SK-N-SH (cell line): ENCODE data around the gene XPA. TPM values are rescaled to one million over a fixed set of nuclear protein-coding genes. Genes with fewer than 3 reads are reported as not detected.

Experiments
- CTCF ChIA-PET: fragments of 300-600, 350-600 bp; formaldehyde crosslinking; extraction: SDS; loops from one replicate; lab custom pipeline; 2021; lab: Yijun Ruan, JAX
- POLR2A ChIA-PET: fragments of 350-600 bp; sonication (Branson Sonifier 250); formaldehyde crosslinking; extraction: SDS; loops from one replicate; lab custom pipeline; 2020; ENCODE audit warnings: antibody characterized with exemption, inconsistent platforms; lab: Yijun Ruan, JAX
- DNase-seq: peaks from one replicate; pipeline ENCODE4 v3.0.0; 2012
- H2AFZ ChIP-seq: fragments of 200-600 bp; sonication (generic); 2 replicates; pipeline ENCODE4 v1.8.1; 2016; ENCODE audit warnings: antibody characterized with exemption, mild to moderate bottlenecking, low read depth
- H3F3A ChIP-seq: fragments of 200-600 bp; sonication (generic); replicated peaks from 2 replicates; pipeline ENCODE3; 2016; ENCODE audit warnings: antibody characterized with exemption, mild to moderate bottlenecking; ENCODE audit not compliant: insufficient read depth
- H3K27ac ChIP-seq, 2 experiments: fragments of 200-500 bp in 1 of 2; fragments of 200-600 bp in 1 of 2; sonication (Bioruptor generic) in 1 of 2; sonication (generic), shearing (Covaris generic) in 1 of 2; 2 replicates each; pipeline versions ENCODE4 v1.5.1 to v1.6.1; 2014 to 2016; ENCODE audit warnings: low read depth in 2 of 2, inconsistent platforms in 1 of 2, low read length in 1 of 2, mild to moderate bottlenecking in 1 of 2, mixed read lengths in 1 of 2
- H3K27me3 ChIP-seq: fragments of 200-600 bp; sonication (generic), shearing (Covaris generic); 2 replicates; pipeline ENCODE4 v1.6.1; 2016; ENCODE audit warnings: mixed run types; ENCODE audit not compliant: insufficient read depth
- H3K36me3 ChIP-seq, 2 experiments: fragments of 200-500 bp in 1 of 2; fragments of 200-600 bp in 1 of 2; sonication (Bioruptor generic) in 1 of 2; sonication (generic) in 1 of 2; replicated peaks in 1 of 2; 2 replicates each; pipeline versions ENCODE3 to v1.5.1; 2014 to 2016; ENCODE audit warnings: low read length in 1 of 2, mild to moderate bottlenecking in 1 of 2; ENCODE audit not compliant: insufficient read depth in 2 of 2, control insufficient read depth in 1 of 2
- H3K4me1 ChIP-seq, 2 experiments: fragments of 200-500 bp in 1 of 2; fragments of 200-600 bp in 1 of 2; sonication (Bioruptor generic) in 1 of 2; sonication (generic), shearing (Covaris generic) in 1 of 2; 2 replicates each; pipeline versions ENCODE4 v1.5.1 to v1.6.1; 2014 to 2016; ENCODE audit warnings: low read depth in 1 of 2, low read length in 1 of 2, mixed run types in 1 of 2; ENCODE audit not compliant: insufficient read depth in 2 of 2, control insufficient read depth in 1 of 2
- H3K4me2 ChIP-seq: fragments of 200-600 bp; sonication (generic), shearing (Covaris generic); 2 replicates; pipeline ENCODE4 v1.6.1; 2017; ENCODE audit warnings: mixed run types
- H3K4me3 ChIP-seq, 2 experiments: fragments of 200-500 bp in 1 of 2; fragments of 200-600 bp in 1 of 2; sonication (Bioruptor generic) in 1 of 2; sonication (generic), shearing (Covaris generic) in 1 of 2; 2 replicates each; pipeline versions ENCODE4 v1.5.1 to v1.8.1; 2014 to 2016; ENCODE audit warnings: low read depth in 2 of 2, inconsistent platforms in 1 of 2, low read length in 1 of 2, mild to moderate bottlenecking in 1 of 2, mixed read lengths in 1 of 2, moderate library complexity in 1 of 2
- H3K79me2 ChIP-seq: fragments of 200-600 bp; sonication (generic); 2 replicates; pipeline ENCODE4 v1.8.1; 2017; ENCODE audit warnings: mild to moderate bottlenecking; ENCODE audit not compliant: insufficient read depth
- H3K9ac ChIP-seq: fragments of 200-600 bp; sonication (generic); 2 replicates; pipeline ENCODE4 v1.6.1; 2017; ENCODE audit warnings: mixed run types
- H3K9me2 ChIP-seq: fragments of 200-600 bp; sonication (generic); 2 replicates; pipeline ENCODE4 v1.6.1; 2017; ENCODE audit warnings: mixed run types
- H3K9me3 ChIP-seq: fragments of 200-600 bp; sonication (generic); 2 replicates; pipeline ENCODE4 v1.6.1; 2017; ENCODE audit warnings: mixed run types, mild to moderate bottlenecking, moderate library complexity
- H4K20me1 ChIP-seq: fragments of 200-600 bp; sonication (generic); 2 replicates; pipeline ENCODE4 v1.6.1; 2017; ENCODE audit warnings: mild to moderate bottlenecking, mixed run types; ENCODE audit not compliant: insufficient read depth
- ELF1 ChIP-seq: IDR thresholded peaks from 2 replicates; pipeline ENCODE4 v1.4.0; 2012
- FOSL2 ChIP-seq: IDR thresholded peaks from 2 replicates; pipeline ENCODE4 v1.4.0; 2012; ENCODE audit warnings: low read depth, mild to moderate bottlenecking, moderate library complexity, borderline replicate concordance
- FOXM1 ChIP-seq: IDR thresholded peaks from 2 replicates; pipeline ENCODE4 v1.4.0; 2012; ENCODE audit warnings: low read depth, mild to moderate bottlenecking
- MXI1 ChIP-seq: IDR thresholded peaks from 2 replicates; pipeline ENCODE4 v1.6.1; 2012; ENCODE audit warnings: mild to moderate bottlenecking, low read depth, low read length, improper control_type of control experiment
- NFIC ChIP-seq: IDR thresholded peaks from 2 replicates; pipeline ENCODE4 v1.4.0; 2012; ENCODE audit warnings: borderline replicate concordance
- POLR2AphosphoS5 ChIP-seq: IDR thresholded peaks from 2 replicates; pipeline ENCODE4 v1.6.1; 2012; ENCODE audit warnings: low read depth, low read length
- RCOR1 ChIP-seq: fragments of 150-350 bp; IDR thresholded peaks from 2 replicates; pipeline ENCODE4 v1.6.1; 2017; ENCODE audit warnings: antibody characterized with exemption, low read length
- WGBS: methylation state at CpG from one replicate; pipeline ENCODE4 v1.1.6; 2017; ENCODE audit warnings: low lambda C conversion rate; 5-methylcytosine and 5-hydroxymethylcytosine counted together
- polyA plus RNA-seq, 3 experiments: library from polyadenylated mRNA; depleted of rRNA; stranded (reverse); fragments of >200 nt; gene quantifications; 2 replicates each; pipeline ENCODE4 v1.2.3, GENCODE V29; 2012
- TF ChIP-seq, protein P1 (sequence below): IDR thresholded peaks from 2 replicates; pipeline ENCODE4 v1.4.0; 2012; ENCODE audit warnings: low read depth, borderline replicate concordance
- TF ChIP-seq, protein P2 (sequence below): IDR thresholded peaks from 2 replicates; pipeline ENCODE4 v1.6.1; 2012; ENCODE audit warnings: mild to moderate bottlenecking, low read depth, low read length, moderate library complexity

XPA gene
- polyA plus RNA-seq, 1 of the 3 experiments (the other 2 are of a cell fraction), result 3.3 TPM

DNA sequence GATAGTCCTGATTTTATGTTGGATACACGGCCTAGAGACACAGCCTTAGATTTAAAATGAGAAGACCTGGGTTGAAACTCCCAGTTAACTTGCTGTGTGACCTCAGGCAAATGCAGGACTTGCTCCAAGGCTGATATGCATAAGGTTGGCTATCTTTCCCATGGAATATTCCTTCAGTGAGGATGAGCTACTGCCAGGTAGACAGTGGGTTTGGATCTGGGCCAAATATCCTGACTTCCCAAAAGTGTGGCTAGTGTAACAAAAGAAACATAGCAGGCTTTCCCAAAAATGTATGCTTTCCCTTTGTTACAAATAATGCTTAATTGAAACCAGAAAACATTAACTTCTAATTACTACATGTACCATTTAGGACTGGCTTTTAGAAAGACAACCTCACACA, 697 bp upstream of the XPA start:
- Histone ChIP-seq H3K9me2 (no peaks in the 10 kb centered on the region), H3K9me3 (no peaks in the 10 kb centered on the region), H3K4me1 (peaks cover 7 to 19% of the 10 kb centered on the region in 2 experiments; a peak in 3 of 4 replicates), H4K20me1 (peaks cover 5% of the 10 kb centered on the region; the same call in 1 of the 2 replicates), H3K4me2 (peak overlapping the region; percentile 92), H3K36me3 (peaks cover 8 to 10% of the 10 kb centered on the region in 2 experiments), H3K4me3 (peak overlapping the region; percentile 82 to 95; a peak in 3 of 4 replicates), H3K27ac (no peak overlapping the region; a peak in 2 of 4 replicates), H3K27me3 (no peaks in the 10 kb centered on the region), H2AFZ (peak overlapping the region; percentile 95)
- ChIA-PET POLR2A (interaction anchor here (1.2 to 2.0 kb wide), 2 partner anchors 65 to 225 kb away, joined by 3 to 10 read pairs; partner anchors contain the start of genes NCBP1, TRMO and TSTD2), CTCF (no interaction called here)
- DNase-seq, result no peak
- WGBS, result 36% methylated on average over 1 of the region's 1 CpG
- TF ChIP-seq NFIC (peak; percentile 38; the same call in 1 of the 2 replicates), FOSL2 (no peak), MXI1 (no peak), POLR2AphosphoS5 (no peak), FOXM1 (no peak)
- TF ChIP-seq, all 33 proteins: peak for 1
- Histone ChIP-seq H3K79me2 (peaks cover 33% of the 10 kb centered on the region), H3K9ac (no peak overlapping the region), H3F3A (no peaks in the 10 kb centered on the region)

DNA sequence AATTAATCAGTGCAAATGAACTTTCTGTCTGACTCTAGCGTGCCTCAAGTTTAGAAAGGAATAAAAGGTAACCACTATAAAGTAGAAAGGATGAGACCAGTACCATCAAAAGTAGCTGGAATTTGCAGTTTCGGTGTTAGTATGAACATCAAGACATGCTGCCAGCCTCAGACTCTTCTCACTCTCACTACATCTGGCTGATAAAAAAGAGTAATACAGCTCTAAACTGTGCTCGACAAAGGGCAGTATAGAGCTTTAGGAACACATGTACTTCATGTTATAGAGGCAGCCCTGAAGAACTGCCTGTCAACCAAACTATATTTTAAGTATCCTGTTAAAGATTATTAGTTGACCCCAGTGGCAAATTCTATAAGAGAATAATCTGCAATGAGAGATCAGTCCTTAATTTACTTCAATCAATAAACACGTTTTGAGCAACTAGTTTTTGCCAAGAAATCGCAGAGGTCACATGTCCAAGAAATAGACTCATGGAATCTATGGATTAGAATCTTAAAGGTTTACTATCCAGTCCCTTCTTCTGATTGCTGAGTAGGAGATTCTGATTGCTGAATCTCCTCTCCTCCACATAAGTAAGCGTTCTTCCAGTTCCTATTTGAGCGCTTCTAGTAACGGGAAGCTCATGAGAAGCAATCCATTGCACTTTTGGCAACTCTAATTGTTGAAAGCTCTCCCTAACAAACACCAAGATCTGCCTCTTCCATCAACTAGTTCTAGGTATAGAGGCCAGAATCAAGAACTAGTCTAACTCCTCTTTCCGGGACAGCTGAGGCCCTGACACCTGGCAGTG, 941 bp downstream of the XPA start:
- H3K9me3 ChIP-seq, result no peaks in the 10 kb centered on the region
- H3K9me2 ChIP-seq, result no peaks in the 10 kb centered on the region
- peaks cover 5% of the 10 kb centered on the region; the same call in 1 of the 2 replicates for H4K20me1 ChIP-seq
- TF ChIP-seq, protein P1, sequence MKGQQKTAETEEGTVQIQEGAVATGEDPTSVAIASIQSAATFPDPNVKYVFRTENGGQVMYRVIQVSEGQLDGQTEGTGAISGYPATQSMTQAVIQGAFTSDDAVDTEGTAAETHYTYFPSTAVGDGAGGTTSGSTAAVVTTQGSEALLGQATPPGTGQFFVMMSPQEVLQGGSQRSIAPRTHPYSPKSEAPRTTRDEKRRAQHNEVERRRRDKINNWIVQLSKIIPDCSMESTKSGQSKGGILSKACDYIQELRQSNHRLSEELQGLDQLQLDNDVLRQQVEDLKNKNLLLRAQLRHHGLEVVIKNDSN, result peak; percentile 24; the same call in 1 of the 2 replicates
- TF ChIP-seq RCOR1, result no peak
- TF ChIP-seq, protein P2, sequence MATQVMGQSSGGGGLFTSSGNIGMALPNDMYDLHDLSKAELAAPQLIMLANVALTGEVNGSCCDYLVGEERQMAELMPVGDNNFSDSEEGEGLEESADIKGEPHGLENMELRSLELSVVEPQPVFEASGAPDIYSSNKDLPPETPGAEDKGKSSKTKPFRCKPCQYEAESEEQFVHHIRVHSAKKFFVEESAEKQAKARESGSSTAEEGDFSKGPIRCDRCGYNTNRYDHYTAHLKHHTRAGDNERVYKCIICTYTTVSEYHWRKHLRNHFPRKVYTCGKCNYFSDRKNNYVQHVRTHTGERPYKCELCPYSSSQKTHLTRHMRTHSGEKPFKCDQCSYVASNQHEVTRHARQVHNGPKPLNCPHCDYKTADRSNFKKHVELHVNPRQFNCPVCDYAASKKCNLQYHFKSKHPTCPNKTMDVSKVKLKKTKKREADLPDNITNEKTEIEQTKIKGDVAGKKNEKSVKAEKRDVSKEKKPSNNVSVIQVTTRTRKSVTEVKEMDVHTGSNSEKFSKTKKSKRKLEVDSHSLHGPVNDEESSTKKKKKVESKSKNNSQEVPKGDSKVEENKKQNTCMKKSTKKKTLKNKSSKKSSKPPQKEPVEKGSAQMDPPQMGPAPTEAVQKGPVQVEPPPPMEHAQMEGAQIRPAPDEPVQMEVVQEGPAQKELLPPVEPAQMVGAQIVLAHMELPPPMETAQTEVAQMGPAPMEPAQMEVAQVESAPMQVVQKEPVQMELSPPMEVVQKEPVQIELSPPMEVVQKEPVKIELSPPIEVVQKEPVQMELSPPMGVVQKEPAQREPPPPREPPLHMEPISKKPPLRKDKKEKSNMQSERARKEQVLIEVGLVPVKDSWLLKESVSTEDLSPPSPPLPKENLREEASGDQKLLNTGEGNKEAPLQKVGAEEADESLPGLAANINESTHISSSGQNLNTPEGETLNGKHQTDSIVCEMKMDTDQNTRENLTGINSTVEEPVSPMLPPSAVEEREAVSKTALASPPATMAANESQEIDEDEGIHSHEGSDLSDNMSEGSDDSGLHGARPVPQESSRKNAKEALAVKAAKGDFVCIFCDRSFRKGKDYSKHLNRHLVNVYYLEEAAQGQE, result no peak
- no peak for TF ChIP-seq ELF1
- H3K27ac ChIP-seq, result peak overlapping the region; percentile 73 to 93
- peak overlapping the region; percentile 75 for H2AFZ ChIP-seq
- H3K4me2 ChIP-seq, result peak overlapping the region; percentile 92
- no peaks in the 10 kb centered on the region for H3K27me3 ChIP-seq
- ChIA-PET POLR2A (interaction anchor here (1.1 to 2.0 kb wide), 2 partner anchors 8 to 63 kb away, joined by 5 to 10 read pairs; partner anchors contain the start of genes NCBP1 and TSTD2), CTCF (interaction anchor here (1.1 to 2.2 kb wide), 4 partner anchors 8 to 339 kb away, joined by 3 to 7 read pairs (median 4); no protein-coding TSS in a partner anchor)
- 17% methylated on average over 9 of the region's 9 CpGs for WGBS
- peaks cover 10 to 16% of the 10 kb centered on the region in 2 experiments for H3K36me3 ChIP-seq
- peak overlapping the region; percentile 82 to 95 for H3K4me3 ChIP-seq
- DNase-seq, result no peak
- H3K4me1 ChIP-seq, result peaks cover 7 to 19% of the 10 kb centered on the region in 2 experiments; a peak in 3 of 4 replicates
- H3F3A ChIP-seq, result no peaks in the 10 kb centered on the region
- peaks cover 33% of the 10 kb centered on the region for H3K79me2 ChIP-seq
- peak overlapping the region; percentile 83 for H3K9ac ChIP-seq
